HepG2 (cell line): Measurements from ENCODE around the gene DEDD2. TPM values are rescaled to one million over a fixed set of nuclear protein-coding genes. Genes with fewer than 3 reads are reported as not detected.

Source experiments
- ATF7-NPFF ChIP-seq: sonication (generic); formaldehyde crosslinking; IDR thresholded peaks from 2 replicates; pipeline ENCODE4 v1.8.1; 2023; ENCODE audit warnings: mild to moderate bottlenecking, low read depth, missing genetic modification reagents, moderate library complexity
- BORCS8-MEF2B ChIP-seq: sonication (generic); formaldehyde crosslinking; IDR thresholded peaks from 2 replicates; pipeline ENCODE4 v1.8.0; 2022; ENCODE audit warnings: mild to moderate bottlenecking, missing genetic modification reagents
- CTCF ChIP-seq: sonication (generic); formaldehyde crosslinking; IDR thresholded peaks from 2 replicates; pipeline ENCODE4 v1.5.0; 2020; ENCODE audit warnings: mild to moderate bottlenecking, missing genetic modification reagents, moderate library complexity
- MXD4 ChIP-seq: IDR thresholded peaks from 2 replicates; pipeline ENCODE4 v1.6.1; 2016; ENCODE audit warnings: mild to moderate bottlenecking, missing biosample characterization, missing genetic modification reagents
- NCOA5 ChIP-seq: sonication (generic); formaldehyde crosslinking; IDR thresholded peaks from 2 replicates; pipeline ENCODE4 v1.4.0; 2020; ENCODE audit warnings: missing genetic modification reagents
- PHF8 ChIP-seq: sonication (generic); formaldehyde crosslinking; IDR thresholded peaks from 2 replicates; pipeline ENCODE4 v1.5.0; 2020; ENCODE audit warnings: missing genetic modification reagents
- REPIN1 ChIP-seq: sonication (generic); formaldehyde crosslinking; IDR thresholded peaks from 2 replicates; pipeline ENCODE4 v1.8.0; 2022; ENCODE audit warnings: missing genetic modification reagents, low read depth, mild to moderate bottlenecking, borderline replicate concordance
- SMAD1 ChIP-seq: sonication (generic); formaldehyde crosslinking; IDR thresholded peaks from 2 replicates; pipeline ENCODE4 v1.4.0; 2020; ENCODE audit warnings: missing genetic modification reagents, low read depth, mild to moderate bottlenecking, borderline replicate concordance
- SNRNP70 ChIP-seq: fragments of 200-400 bp; formaldehyde crosslinking; IDR thresholded peaks from 2 replicates; pipeline ENCODE4 v1.6.1; 2017; ENCODE audit warnings: mild to moderate bottlenecking, low read depth, low read length, moderate library complexity
- SP5 ChIP-seq: IDR thresholded peaks from 2 replicates; pipeline ENCODE4 v1.6.1; 2016; ENCODE audit warnings: low read depth, borderline replicate concordance
- ZC3H4 ChIP-seq: sonication (generic); formaldehyde crosslinking; IDR thresholded peaks from 2 replicates; pipeline ENCODE4 v1.4.0; 2020; ENCODE audit warnings: missing genetic modification reagents, borderline replicate concordance
- ZNF296 ChIP-seq: sonication (generic); formaldehyde crosslinking; conservative IDR thresholded peaks from 2 replicates; pipeline ENCODE4 v1.5.0; 2020; ENCODE audit warnings: mild to moderate bottlenecking, missing genetic modification reagents
- ZNF333 ChIP-seq: sonication (generic); formaldehyde crosslinking; IDR thresholded peaks from 2 replicates; pipeline ENCODE4 v1.4.0; 2020; ENCODE audit warnings: mild to moderate bottlenecking, missing genetic modification reagents, borderline replicate concordance
- ZNF350 ChIP-seq: sonication (generic); formaldehyde crosslinking; IDR thresholded peaks from 2 replicates; pipeline ENCODE4 v1.4.0; 2020; ENCODE audit warnings: mild to moderate bottlenecking, low read depth, missing genetic modification reagents, borderline replicate concordance
- polyA plus RNA-seq, 8 experiments: library from polyadenylated mRNA; depleted of rRNA in 3 of 8; stranded (reverse) in 7 of 8; unstranded in 1 of 8; fragments of >200 nt; fragmentation: Illumina TruSeq in 4 of 8; extraction: Trizol in 4 of 8; gene quantifications; 2 replicates each; pipeline versions ENCODE4 v1.2.1 to v1.2.3, GENCODE V29; 2011 to 2016; ENCODE audit warnings: low read depth in 4 of 8, missing spikeins in 1 of 8, mixed read lengths in 1 of 8; ENCODE audit not compliant: insufficient read depth in 1 of 8
- total RNA-seq, 5 experiments: library from RNA; depleted of rRNA; stranded (reverse); fragments of >200 nt; fragmentation: Illumina TruSeq; extraction: Trizol; gene quantifications; 2 replicates each; pipeline ENCODE4 v1.2.3, GENCODE V29; 2016; ENCODE audit warnings: low read depth in 1 of 5
- TF ChIP-seq, protein P1 (sequence below): sonication (generic); formaldehyde crosslinking; IDR thresholded peaks from 2 replicates; pipeline ENCODE4 v1.9.0; 2021; ENCODE audit warnings: missing genetic modification reagents, mild to moderate bottlenecking, borderline replicate concordance
- TF ChIP-seq, protein P2 (sequence below): sonication (generic); formaldehyde crosslinking; IDR thresholded peaks from 2 replicates; pipeline ENCODE4 v1.5.1; 2020; ENCODE audit warnings: missing genetic modification reagents, mild to moderate bottlenecking, borderline replicate concordance
- TF ChIP-seq, protein P3 (sequence below): sonication (generic); formaldehyde crosslinking; IDR thresholded peaks from 2 replicates; pipeline ENCODE4 v1.4.0; 2020; ENCODE audit warnings: missing genetic modification reagents
- TF ChIP-seq, protein P4 (sequence below), 2 experiments: sonication (generic) in 1 of 2; formaldehyde crosslinking in 1 of 2; IDR thresholded peaks; 2 replicates each; pipeline versions ENCODE4 v1.4.0 to v1.6.1; 2018 to 2020; ENCODE audit warnings: missing genetic modification reagents in 2 of 2, borderline replicate concordance in 1 of 2, low read depth in 1 of 2, mild to moderate bottlenecking in 1 of 2, missing biosample characterization in 1 of 2

Gene DEDD2
- total and polyA plus RNA-seq, 2 of the 13 experiments (the other 11 are each of a cell fraction or from before 2014, with no cell fraction given) = 19.2 to 24.7 TPM

DNA sequence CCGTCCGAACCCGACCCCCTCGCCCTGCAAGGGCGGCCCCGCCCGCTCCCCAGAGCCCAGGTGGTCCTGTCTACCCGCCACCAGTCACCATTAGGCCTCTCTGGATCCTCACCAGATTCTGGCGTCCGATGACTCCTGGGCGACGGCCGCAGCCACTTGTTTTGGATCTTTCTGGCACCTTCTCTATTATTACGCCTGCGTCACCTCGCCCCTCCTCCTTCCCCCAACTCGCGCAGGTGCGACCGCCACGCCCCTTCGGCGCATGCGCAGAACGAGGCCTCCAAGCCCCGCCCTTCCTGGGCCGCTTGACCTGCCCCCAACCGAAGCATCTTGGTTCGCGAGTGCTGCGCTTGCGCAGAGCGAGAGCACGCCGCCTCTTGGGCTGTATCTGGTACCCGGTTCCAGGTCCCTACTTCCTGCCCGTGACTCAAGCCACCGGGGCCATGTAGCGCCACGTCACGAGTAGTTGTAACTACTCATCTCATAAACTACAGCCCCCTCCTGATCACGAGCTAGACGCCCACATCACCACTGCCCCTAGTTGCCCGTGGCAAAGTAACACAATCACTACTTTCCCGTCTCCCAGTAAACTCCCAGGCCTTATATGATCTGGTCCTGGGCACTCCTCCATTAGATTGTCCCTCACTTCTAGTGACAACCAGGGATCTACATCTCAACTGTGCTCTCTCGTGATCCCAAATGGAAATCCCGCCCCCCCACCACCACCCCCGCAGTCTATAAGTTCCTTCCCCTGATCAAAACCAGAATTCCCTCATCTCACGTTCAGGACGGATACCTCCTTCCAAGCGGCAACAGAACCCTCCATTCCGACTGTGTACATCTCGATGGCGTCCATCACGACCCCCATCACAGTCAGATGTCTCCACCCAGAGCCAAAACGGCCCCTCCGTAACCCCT lies at the start of gene DEDD2 (continued):
- TF ChIP-seq, protein P1, sequence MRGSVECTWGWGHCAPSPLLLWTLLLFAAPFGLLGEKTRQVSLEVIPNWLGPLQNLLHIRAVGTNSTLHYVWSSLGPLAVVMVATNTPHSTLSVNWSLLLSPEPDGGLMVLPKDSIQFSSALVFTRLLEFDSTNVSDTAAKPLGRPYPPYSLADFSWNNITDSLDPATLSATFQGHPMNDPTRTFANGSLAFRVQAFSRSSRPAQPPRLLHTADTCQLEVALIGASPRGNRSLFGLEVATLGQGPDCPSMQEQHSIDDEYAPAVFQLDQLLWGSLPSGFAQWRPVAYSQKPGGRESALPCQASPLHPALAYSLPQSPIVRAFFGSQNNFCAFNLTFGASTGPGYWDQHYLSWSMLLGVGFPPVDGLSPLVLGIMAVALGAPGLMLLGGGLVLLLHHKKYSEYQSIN (CRISPR knock-in tag) = no peak
- TF ChIP-seq SNRNP70 (no peak), MXD4 (peak; percentile 39; the same call in 1 of the 2 replicates), CTCF (CRISPR knock-in tag) (no peak; the same call in 1 of the 2 replicates), SMAD1 (CRISPR knock-in tag) (no peak), BORCS8-MEF2B (no peak; the same call in none of the 2 replicates), SP5 (CRISPR knock-in tag) (no peak; the same call in 1 of the 2 replicates), PHF8 (CRISPR knock-in tag) (peak; percentile 76), ATF7-NPFF (CRISPR knock-in tag) (peak; percentile 75; the same call in 1 of the 2 replicates), ZNF296 (CRISPR knock-in tag) (no peak), ZNF333 (CRISPR knock-in tag) (no peak), ZNF350 (CRISPR knock-in tag) (peak; percentile 88), NCOA5 (CRISPR knock-in tag) (no peak), REPIN1 (CRISPR knock-in tag) (0 out of 2 replicates have a peak, but pooled peaks have one; percentile 48), ZC3H4 (peak; percentile 47; the same call in 1 of the 2 replicates)
- TF ChIP-seq, protein P2, sequence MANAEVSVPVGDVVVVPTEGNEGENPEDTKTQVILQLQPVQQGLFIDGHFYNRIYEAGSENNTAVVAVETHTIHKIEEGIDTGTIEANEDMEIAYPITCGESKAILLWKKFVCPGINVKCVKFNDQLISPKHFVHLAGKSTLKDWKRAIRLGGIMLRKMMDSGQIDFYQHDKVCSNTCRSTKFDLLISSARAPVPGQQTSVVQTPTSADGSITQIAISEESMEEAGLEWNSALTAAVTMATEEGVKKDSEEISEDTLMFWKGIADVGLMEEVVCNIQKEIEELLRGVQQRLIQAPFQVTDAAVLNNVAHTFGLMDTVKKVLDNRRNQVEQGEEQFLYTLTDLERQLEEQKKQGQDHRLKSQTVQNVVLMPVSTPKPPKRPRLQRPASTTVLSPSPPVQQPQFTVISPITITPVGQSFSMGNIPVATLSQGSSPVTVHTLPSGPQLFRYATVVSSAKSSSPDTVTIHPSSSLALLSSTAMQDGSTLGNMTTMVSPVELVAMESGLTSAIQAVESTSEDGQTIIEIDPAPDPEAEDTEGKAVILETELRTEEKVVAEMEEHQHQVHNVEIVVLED (CRISPR knock-in tag) = peak; percentile 64; the same call in 1 of the 2 replicates
- TF ChIP-seq, protein P3, sequence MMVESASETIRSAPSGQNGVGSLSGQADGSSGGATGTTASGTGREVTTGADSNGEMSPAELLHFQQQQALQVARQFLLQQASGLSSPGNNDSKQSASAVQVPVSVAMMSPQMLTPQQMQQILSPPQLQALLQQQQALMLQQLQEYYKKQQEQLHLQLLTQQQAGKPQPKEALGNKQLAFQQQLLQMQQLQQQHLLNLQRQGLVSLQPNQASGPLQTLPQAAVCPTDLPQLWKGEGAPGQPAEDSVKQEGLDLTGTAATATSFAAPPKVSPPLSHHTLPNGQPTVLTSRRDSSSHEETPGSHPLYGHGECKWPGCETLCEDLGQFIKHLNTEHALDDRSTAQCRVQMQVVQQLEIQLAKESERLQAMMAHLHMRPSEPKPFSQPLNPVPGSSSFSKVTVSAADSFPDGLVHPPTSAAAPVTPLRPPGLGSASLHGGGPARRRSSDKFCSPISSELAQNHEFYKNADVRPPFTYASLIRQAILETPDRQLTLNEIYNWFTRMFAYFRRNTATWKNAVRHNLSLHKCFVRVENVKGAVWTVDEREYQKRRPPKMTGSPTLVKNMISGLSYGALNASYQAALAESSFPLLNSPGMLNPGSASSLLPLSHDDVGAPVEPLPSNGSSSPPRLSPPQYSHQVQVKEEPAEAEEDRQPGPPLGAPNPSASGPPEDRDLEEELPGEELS = no peak; the same call in 1 of the 2 replicates
- TF ChIP-seq, protein P4, sequence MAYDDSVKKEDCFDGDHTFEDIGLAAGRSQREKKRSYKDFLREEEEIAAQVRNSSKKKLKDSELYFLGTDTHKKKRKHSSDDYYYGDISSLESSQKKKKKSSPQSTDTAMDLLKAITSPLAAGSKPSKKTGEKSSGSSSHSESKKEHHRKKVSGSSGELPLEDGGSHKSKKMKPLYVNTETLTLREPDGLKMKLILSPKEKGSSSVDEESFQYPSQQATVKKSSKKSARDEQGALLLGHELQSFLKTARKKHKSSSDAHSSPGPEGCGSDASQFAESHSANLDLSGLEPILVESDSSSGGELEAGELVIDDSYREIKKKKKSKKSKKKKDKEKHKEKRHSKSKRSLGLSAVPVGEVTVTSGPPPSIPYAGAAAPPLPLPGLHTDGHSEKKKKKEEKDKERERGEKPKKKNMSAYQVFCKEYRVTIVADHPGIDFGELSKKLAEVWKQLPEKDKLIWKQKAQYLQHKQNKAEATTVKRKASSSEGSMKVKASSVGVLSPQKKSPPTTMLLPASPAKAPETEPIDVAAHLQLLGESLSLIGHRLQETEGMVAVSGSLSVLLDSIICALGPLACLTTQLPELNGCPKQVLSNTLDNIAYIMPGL (CRISPR knock-in tag; IDR thresholded peaks at IDR 0.05; ENCODE audit: borderline replicate concordance in 1 of 2, low read depth in 1 of 2) = peak in 1 of 2 experiments; percentile 48; a peak in 2 of 4 replicates
